Activated CD8-positive, alpha-beta T cell treated with anti-CD3 and anti-CD28 coated beads for 36 hours (primary cell): Measurements from ENCODE around the gene FCRLB. TPM values are rescaled to one million over a fixed set of nuclear protein-coding genes. Genes with fewer than 3 reads are reported as not detected.

ENCODE experiments used
- ATAC-seq: fragments of 200-7000 bp; cut with Tn5 transposase; one replicate; pipeline ENCODE4 v1.10.0; 2021; ENCODE audit warnings: mild to moderate bottlenecking, moderate library complexity
- CTCF ChIA-PET: fragments of 350-600 bp; sonication (Branson Sonifier 250); formaldehyde crosslinking; loops from one replicate; lab custom pipeline; 2021; ENCODE audit warnings: antibody characterized with exemption; lab: Charles Lee
- POLR2A ChIA-PET: fragments of 350-600 bp; sonication (Branson Sonifier 250); formaldehyde crosslinking; loops from one replicate; lab custom pipeline; 2021; ENCODE audit warnings: antibody characterized with exemption; lab: Charles Lee
- DNase-seq: peaks from one replicate; pipeline ENCODE4 v3.0.0-alpha.2; 2020
- H3K27ac Mint-ChIP-seq: one replicate; pipeline ENCODE4 v1.8.0; 2021; ENCODE audit warnings: mild to moderate bottlenecking, mixed read lengths
- H3K27me3 Mint-ChIP-seq: one replicate; pipeline ENCODE4 v1.8.0; 2021; ENCODE audit warnings: mixed read lengths
- H3K36me3 Mint-ChIP-seq: one replicate; pipeline ENCODE4 v1.8.0; 2021; ENCODE audit warnings: low read depth, mixed read lengths
- H3K4me1 Mint-ChIP-seq: one replicate; pipeline ENCODE4 v1.8.0; 2021; ENCODE audit warnings: low read depth, mixed read lengths
- H3K4me3 Mint-ChIP-seq: one replicate; pipeline ENCODE4 v1.8.0; 2021; ENCODE audit warnings: mild to moderate bottlenecking, moderate library complexity, mixed read lengths
- H3K9me3 Mint-ChIP-seq: one replicate; pipeline ENCODE4 v1.8.0; 2021; ENCODE audit warnings: mixed read lengths
- intact Hi-C: fragments of 100-400 bp; cut with micrococcal nuclease; formaldehyde crosslinking; loops from one replicate; pipeline ENCODE4 v1.10.0; 2022
- total RNA-seq, 2 experiments: library from RNA; stranded (reverse); gene quantifications; one replicate each; pipeline ENCODE4 v1.2.3, GENCODE V29; 2021
- TF ChIP-seq, protein P1 (sequence below): fragments of 200-600 bp; IDR thresholded peaks from one replicate; pipeline ENCODE4 v1.8.0; 2022; ENCODE audit warnings: antibody characterized with exemption, mild to moderate bottlenecking

FCRLB gene
- total RNA-seq, 2 experiments from 2014 or later = 0.49 to 0.68 TPM

DNA sequence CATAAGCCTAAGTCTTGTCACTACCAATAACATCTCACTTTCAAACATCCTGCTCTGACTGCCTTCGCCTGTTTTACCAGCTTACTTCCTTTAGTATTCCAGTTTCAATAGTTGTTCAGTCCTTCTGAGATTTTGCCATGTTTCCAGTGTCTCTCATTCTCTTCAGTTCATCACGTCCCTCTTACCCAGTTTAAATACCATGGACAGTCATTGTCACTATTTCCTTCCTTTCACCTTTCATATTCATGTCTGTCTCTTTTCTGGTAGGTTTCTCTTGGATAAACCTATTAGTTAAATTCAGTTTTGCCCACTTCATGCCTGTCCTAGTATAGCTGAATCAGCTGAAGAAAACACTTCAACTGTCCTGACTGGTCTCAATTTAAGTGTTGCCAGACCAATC lies 50.6 kb downstream of the FCRLB start:
- H3K27ac Mint-ChIP-seq = no peak overlapping the region
- H3K4me3 Mint-ChIP-seq = no peak overlapping the region
- DNase-seq (no peak), ATAC-seq (no peak)
- H3K36me3 Mint-ChIP-seq = peaks cover 4% of the 10 kb centered on the region
- CTCF ChIA-PET = interaction anchor here (1.2 to 2.3 kb wide), 4 partner anchors 9 to 265 kb away, joined by 3 to 12 read pairs (median 8); no protein-coding TSS in a partner anchor
- intact Hi-C loops = no loop called here
- peaks cover 34% of the 10 kb centered on the region for H3K4me1 Mint-ChIP-seq
- POLR2A ChIA-PET = no interaction called here
- no peaks in the 10 kb centered on the region for H3K27me3 Mint-ChIP-seq
- TF ChIP-seq, protein P1, sequence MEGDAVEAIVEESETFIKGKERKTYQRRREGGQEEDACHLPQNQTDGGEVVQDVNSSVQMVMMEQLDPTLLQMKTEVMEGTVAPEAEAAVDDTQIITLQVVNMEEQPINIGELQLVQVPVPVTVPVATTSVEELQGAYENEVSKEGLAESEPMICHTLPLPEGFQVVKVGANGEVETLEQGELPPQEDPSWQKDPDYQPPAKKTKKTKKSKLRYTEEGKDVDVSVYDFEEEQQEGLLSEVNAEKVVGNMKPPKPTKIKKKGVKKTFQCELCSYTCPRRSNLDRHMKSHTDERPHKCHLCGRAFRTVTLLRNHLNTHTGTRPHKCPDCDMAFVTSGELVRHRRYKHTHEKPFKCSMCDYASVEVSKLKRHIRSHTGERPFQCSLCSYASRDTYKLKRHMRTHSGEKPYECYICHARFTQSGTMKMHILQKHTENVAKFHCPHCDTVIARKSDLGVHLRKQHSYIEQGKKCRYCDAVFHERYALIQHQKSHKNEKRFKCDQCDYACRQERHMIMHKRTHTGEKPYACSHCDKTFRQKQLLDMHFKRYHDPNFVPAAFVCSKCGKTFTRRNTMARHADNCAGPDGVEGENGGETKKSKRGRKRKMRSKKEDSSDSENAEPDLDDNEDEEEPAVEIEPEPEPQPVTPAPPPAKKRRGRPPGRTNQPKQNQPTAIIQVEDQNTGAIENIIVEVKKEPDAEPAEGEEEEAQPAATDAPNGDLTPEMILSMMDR = no peak
- no peaks in the 10 kb centered on the region for H3K9me3 Mint-ChIP-seq

DNA sequence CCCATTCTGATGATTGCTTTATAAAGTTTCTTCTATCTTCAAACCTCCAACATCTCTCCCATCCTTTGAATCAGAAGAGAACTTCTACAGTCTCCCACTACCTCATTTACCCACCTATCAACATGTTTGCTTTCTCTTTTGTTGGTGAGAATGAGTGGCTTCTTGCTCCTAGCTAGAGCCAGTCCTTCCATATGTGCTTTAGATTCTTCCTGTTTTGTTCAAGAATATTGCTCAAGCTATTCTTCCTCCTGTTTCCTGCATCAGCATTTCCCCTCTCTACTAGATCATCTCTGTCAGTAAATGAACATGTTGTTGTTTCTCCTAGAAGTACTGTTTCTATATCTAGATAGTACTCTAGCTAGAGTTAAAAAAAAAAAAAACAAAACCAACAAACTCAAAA lies 51.1 kb downstream of the FCRLB start:
- H3K27me3 Mint-ChIP-seq = no peaks in the 10 kb centered on the region
- TF ChIP-seq, protein P1 = no peak
- no peak overlapping the region for H3K4me3 Mint-ChIP-seq
- POLR2A ChIA-PET = interaction anchor here (0.6 kb wide), 1 partner anchor 10 kb away, joined by 3 read pairs; no protein-coding TSS in a partner anchor
- CTCF ChIA-PET = interaction anchor here (1.2 to 2.3 kb wide), 4 partner anchors 10 to 265 kb away, joined by 3 to 12 read pairs (median 8); no protein-coding TSS in a partner anchor
- H3K9me3 Mint-ChIP-seq = no peaks in the 10 kb centered on the region
- peaks cover 30% of the 10 kb centered on the region for H3K4me1 Mint-ChIP-seq
- ATAC-seq = no peak
- no peak overlapping the region for H3K27ac Mint-ChIP-seq
- intact Hi-C loops = no loop called here
- DNase-seq = no peak
- H3K36me3 Mint-ChIP-seq = peaks cover 4% of the 10 kb centered on the region

DNA sequence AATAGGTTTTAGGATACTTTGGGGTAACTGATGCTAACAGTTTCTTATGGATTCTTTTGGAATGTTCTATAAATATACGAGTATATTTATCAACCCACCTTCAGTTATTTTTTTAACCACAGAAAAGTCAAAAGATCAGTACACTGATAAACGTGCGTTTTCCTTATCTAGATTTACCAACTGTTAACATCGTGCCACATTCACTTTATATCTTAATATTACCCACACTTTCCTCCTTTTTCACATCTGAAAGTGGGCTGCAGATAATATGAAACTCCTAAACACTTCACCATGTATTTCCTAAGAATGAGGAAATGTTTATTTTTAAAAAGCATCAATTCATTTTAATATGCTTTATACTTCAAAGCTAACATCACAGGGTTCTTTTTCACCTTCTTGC lies 52.4 kb downstream of the FCRLB start:
- ATAC-seq (no peak), DNase-seq (no peak)
- intact Hi-C loops = no loop called here
- Mint-ChIP-seq H3K27ac (no peak overlapping the region), H3K9me3 (no peaks in the 10 kb centered on the region), H3K4me1 (peaks cover 23% of the 10 kb centered on the region), H3K27me3 (no peaks in the 10 kb centered on the region), H3K36me3 (peaks cover 3% of the 10 kb centered on the region), H3K4me3 (no peak overlapping the region)
- TF ChIP-seq, protein P1 = no peak
- ChIA-PET POLR2A (no interaction called here), CTCF (no interaction called here)

DNA sequence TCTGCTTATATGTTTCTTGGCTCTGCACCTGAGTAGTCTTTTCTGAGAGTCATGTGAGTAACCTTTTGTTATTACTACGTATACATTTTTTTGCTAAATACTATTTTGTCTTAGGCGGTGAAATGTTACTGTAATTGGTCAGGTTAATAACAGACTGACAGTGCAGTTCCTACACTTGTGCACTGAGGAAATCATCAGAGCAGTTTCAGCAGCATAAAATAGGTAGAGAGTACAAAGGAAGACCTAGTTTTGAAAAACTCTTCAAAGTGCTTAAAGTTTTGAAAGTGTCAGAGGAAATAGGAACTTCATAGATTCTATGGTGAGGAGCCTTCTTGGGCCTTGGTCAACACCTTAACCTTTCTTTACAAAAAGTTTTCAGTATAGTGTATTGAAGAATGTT lies 55.9 kb downstream of the FCRLB start:
- Mint-ChIP-seq H3K36me3 (peaks cover 9% of the 10 kb centered on the region), H3K9me3 (no peaks in the 10 kb centered on the region)
- CTCF ChIA-PET = interaction anchor here (1.4 kb wide), 1 partner anchor 15 kb away, joined by 7 read pairs; no protein-coding TSS in a partner anchor

More for the DNA sequence above, 55.9 kb downstream of the FCRLB start:
- DNase-seq (no peak), ATAC-seq (no peak)
- Mint-ChIP-seq H3K27me3 (no peaks in the 10 kb centered on the region), H3K27ac (no peak overlapping the region), H3K4me1 (peaks cover 15% of the 10 kb centered on the region), H3K4me3 (no peak overlapping the region)
- TF ChIP-seq, protein P1 = no peak
- POLR2A ChIA-PET = interaction anchor here (1.4 kb wide), 1 partner anchor 10 kb away, joined by 3 read pairs; no protein-coding TSS in a partner anchor
- intact Hi-C loops = no loop called here

Other genes with a start within 250 kb of the FCRLB start
- gene FCGR2A, start 216.1 kb upstream of the FCRLB start, total RNA-seq = not detected
- under 1 TPM; 0.36 to 0.45 TPM for gene HSPA6, start 197.0 kb upstream of the FCRLB start, total RNA-seq
- gene FCGR3A, start 171.7 kb upstream of the FCRLB start, total RNA-seq = under 1 TPM; 0.27 to 0.36 TPM
- gene FCGR3B, start 90.4 kb upstream of the FCRLB start, total RNA-seq = not detected
- not detected for gene FCGR2B, start 58.4 kb upstream of the FCRLB start, total RNA-seq
- gene FCRLA, start 14.3 kb upstream of the FCRLB start, total RNA-seq = not detected
- 10 to 100 TPM; 25.3 to 25.4 TPM for gene DUSP12, start 28.2 kb downstream of the FCRLB start, total RNA-seq
- 10 to 100 TPM; 16.9 to 17.3 TPM for gene ATF6, start 44.8 kb downstream of the FCRLB start, total RNA-seq